NB4 (cell line): ENCODE results near the gene WNT9A.

Experiments used
- MYC ChIP-seq: IDR thresholded peaks from 2 replicates; pipeline ENCODE4 v1.6.1; 2011; ENCODE audit warnings: low read depth, low read length
- POLR2A ChIP-seq: IDR thresholded peaks from 2 replicates; pipeline ENCODE4 v1.6.1; 2011; ENCODE audit warnings: mild to moderate bottlenecking; ENCODE audit not compliant: insufficient read length; ENCODE audit errors: extremely low read depth
- TF ChIP-seq, protein P1 (sequence below): IDR thresholded peaks from one replicate; pipeline ENCODE4 v1.5.1; 2012; ENCODE audit warnings: low read depth, low read length
- TF ChIP-seq, protein P2 (sequence below): IDR thresholded peaks from 2 replicates; pipeline ENCODE4 v1.6.1; 2011; ENCODE audit warnings: low read depth, low read length

DNA sequence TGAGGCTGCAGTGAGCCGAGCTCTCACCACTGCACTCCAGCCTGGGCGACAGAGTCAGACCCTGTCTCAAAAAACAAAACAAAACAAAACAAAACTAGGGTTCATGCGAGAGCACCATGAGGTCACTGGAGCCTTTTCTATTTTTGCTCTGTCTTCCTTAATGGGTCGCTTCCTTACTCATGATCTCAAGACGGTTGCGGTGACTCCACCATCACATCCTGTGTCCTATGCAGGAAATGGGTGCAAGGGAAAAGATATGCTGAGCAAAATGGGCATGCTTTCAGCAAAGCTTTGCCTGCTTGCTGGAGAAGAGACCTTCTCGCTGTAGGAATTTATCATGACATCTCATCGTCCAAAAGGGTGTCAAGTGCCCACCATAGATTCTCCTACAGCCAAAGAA, 36.4 kb downstream of the WNT9A start:
- TF ChIP-seq, protein P1, sequence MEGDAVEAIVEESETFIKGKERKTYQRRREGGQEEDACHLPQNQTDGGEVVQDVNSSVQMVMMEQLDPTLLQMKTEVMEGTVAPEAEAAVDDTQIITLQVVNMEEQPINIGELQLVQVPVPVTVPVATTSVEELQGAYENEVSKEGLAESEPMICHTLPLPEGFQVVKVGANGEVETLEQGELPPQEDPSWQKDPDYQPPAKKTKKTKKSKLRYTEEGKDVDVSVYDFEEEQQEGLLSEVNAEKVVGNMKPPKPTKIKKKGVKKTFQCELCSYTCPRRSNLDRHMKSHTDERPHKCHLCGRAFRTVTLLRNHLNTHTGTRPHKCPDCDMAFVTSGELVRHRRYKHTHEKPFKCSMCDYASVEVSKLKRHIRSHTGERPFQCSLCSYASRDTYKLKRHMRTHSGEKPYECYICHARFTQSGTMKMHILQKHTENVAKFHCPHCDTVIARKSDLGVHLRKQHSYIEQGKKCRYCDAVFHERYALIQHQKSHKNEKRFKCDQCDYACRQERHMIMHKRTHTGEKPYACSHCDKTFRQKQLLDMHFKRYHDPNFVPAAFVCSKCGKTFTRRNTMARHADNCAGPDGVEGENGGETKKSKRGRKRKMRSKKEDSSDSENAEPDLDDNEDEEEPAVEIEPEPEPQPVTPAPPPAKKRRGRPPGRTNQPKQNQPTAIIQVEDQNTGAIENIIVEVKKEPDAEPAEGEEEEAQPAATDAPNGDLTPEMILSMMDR, result no peak
- TF ChIP-seq POLR2A (no peak), MYC (no peak)
- TF ChIP-seq, protein P2, sequence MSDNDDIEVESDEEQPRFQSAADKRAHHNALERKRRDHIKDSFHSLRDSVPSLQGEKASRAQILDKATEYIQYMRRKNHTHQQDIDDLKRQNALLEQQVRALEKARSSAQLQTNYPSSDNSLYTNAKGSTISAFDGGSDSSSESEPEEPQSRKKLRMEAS, result no peak
